ENCODE results near the gene PLXNA4.

PLXNA4 gene

DNA sequence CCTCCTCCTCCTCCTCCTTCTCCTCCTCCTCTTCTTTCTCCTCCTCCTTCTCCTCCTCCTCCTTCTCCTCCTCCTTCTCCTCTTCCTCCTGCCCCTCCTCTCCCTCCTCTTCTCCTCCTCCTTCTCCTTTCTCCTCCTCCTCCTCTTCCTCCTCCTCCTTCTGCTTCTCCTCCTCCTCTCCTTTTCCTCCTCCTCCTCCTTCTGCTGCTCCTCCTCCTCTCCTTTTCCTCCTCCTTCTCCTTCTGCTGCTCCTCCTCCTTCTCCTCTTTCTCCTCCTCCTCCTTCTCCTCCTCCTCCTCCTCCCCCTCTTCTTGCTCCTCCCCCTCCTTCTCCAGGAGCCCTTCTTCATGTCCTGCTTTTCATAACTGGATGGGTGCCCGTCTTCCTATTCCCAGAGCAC is 12.2 kb downstream of the PLXNA4 start:
- no peak for DNase-seq

DNA sequence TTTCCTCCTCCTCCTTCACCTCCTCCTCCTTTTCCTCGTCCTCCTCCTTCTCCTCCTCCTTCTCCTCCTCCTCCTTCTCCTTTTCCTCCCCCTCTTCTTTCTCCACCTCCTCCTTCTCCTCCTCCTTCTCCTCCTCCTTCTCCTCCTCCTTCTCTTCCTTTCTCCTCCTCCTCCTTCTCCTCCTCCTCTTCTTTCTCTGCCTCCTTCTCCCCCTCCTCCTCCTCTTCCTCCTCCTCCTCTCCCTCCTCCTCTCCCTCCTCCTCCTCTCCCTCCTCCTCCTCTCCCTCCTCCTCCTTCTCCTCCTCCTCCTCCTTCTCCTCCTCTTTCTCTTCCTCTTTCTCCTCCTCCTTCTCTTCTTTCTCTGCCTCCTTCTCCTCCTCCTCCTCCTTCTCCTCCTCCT is 13.6 kb downstream of the PLXNA4 start:
- DNase-seq, result no peak

DNA sequence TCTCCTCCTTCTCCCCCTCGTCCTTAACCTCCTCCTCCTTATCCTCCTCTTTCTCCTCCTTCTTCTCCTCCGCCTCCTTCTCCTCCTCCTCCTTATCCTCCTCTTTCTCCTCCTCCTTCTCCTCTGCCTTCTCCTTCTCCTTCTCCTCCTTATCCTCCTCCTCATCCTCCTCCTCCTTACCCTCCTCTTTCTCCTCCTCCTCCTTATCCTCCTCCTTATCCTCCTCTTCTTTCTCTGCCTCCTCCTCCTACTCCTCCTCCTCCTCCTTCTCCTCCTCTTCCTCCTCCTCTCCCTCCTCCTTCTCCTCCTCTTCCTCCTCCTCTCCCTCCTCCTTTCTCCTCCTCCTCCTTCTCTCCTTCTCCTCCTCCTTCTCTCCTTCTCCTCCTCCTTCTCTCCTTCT is 14.5 kb downstream of the PLXNA4 start:
- DNase-seq, result no peak

DNA sequence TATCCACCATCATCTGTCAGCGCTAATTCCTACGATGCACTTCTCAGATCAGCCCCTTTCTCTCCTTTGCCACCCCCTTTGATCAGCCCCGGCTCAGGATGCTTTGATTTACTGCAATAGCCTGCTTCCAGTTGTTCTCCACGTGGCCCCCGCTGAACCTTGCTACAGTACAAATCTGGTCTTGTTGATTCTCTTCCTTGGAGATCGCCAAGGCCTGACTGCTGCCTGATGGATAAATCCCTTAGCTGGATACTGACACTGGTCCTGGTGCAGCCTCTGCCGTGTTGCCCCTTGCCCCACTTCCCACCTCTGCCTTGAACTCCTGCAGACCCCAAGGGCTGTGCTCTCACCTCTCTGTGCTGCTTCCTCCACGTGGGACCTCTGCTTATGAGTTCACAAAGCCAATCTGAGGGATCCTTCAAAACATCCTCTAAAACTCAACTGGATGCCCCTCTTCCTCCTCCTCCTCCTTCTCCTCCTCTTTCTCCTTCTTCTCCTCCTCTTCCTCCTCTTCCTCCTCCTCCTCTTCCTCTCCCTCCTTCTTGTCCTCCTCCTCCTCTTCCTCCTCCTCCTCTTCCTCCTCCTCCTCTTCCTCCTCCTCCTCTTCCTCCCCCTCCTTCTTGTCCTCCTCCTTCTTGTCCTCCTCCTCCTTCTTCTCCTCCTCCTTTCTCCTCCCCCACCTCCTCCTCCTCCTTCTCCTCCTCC is 15.3 kb downstream of the PLXNA4 start:
- no peak for DNase-seq

DNA sequence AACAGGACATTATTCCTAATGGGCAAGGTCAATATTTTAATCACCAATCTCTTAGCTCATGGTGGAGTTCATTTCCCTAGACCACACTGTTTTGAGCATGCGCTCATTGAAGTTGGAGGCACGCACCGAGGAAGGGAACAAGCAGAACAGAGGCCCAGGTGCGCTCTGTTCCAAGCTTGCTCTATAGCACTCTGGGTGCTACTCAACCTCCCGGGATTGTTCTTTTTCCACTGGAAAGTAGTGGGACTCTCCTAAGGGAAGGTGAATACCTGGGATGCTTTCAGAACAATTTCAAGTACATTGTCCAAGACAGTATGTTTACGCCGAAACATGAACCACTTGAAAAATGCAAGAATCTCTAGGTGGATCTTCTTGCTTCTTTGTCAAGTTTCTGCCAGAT is 16.2 kb downstream of the PLXNA4 start:
- no peak for DNase-seq

DNA sequence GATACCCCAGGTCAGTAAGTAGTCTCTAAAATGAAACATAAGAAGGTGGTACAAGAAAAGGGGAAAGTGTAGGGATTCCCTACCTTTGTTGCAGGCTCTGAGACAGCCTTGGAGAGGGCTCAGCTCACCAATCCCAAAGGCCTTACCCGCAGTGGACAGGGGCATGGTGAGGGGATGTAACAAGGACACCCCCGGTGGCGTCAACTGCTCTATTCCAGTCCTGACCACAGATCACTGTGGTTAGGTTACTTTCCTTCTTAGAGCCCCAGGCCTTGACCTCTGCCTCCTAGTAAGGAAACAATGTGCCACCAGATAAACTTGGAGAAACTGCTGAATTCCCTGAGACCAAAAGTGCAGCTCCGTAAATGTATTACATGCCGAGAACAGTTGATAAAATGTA is 17.5 kb downstream of the PLXNA4 start:
- no peak for DNase-seq

DNA sequence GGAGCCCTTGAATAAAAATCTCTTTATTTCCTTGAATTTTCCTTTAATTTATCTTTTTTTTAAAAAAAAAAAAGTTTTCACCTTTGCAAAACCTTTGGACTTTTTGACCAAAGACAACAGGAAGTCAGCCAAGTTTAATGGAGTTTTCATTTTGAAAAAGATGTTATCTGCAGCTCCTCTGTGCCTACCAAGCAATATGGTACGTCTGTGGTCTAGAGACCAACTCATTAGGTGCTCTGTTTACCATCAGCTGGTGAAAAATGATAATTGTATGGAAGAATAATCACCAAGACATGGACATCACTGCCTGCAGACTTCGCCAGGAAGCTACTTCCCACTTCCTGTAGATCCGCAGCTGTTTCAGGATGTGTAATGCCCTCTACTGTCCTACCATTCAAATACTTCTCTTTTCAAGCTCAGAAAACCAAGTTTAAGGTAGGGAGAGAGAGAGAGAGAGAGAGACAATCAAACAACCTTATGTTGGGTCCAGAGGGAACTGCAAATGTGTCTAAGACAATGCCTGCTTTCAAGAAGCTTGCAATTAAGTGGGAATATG is 18.7 kb downstream of the PLXNA4 start:
- no peak for DNase-seq

DNA sequence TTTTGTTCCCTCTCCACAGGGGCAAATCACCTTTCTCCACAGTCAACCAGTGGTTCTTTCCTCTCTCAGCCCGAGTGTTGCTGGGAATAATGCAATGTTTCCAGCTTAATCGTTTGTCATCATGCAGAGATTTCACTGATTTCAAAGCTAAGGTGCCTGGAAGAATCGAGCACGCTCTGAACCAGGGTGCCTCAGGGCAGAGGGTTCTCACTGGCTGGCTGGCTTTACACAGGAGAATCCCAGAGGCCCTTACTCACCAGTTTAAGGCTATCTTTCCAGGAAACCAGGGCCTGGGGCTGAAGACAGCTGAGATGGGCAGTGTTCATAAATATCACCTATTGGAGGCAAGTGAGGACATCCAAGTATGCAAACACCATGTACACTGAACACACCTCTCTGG is 21.8 kb downstream of the PLXNA4 start:
- no peak for DNase-seq

DNA sequence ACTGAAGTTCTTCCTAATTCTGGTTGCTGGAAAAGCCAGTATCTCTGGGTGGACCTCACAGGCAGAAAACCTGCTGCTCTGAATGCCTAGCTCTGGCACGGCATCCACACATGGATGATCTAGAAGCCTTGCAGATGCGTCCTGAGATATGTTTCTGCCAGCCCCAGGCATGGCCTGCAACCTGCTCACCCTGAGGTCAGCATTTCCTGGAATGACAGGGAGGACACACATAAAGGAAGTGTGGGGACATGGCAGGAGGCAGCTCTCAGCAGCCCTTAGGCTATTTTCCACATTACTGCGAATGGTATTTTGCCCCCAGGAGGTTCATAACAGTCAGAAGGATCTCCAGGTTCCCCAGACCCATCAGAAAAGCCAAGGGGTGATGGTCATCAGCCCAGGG is 23.2 kb downstream of the PLXNA4 start:
- DNase-seq, result no peak

DNA sequence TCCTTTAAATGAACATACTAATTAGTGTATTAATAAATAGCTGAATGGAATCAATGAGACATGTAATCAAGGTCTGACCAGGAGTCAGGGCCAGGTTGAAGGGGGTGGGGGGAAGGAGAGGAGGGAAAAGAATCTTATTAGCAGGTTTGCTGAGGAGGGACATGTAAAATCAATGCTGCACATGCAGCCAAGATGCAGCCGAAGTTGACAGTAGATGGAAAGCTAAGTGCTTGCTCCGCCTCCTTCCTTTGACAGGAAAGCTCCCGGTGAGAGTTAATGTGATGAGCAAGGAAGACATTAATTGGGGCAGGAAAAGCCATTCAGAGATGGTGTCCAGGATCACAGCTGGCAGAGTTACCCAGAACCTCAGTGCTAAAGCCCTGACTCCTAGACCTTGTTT is 24.4 kb downstream of the PLXNA4 start:
- DNase-seq, result no peak

DNA sequence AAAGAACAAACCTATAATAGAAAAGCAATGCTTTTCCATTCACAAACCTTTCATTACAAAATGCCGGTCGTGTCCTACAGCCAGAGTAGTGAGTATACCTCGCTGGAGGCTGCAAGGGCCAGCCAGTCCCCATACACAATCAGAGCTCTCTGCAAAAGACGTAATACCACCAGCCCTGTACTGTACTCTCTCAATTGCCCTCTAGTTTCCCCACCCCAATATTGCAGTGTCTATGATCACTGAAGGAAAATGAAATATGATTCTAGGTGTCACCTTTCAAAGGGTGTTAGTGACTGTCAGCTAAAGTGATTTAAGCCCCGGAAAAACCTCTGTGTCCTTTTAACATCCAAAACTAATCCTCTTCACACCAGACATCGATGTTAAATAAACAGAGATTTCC is 24.8 kb downstream of the PLXNA4 start:
- DNase-seq, result no peak

DNA sequence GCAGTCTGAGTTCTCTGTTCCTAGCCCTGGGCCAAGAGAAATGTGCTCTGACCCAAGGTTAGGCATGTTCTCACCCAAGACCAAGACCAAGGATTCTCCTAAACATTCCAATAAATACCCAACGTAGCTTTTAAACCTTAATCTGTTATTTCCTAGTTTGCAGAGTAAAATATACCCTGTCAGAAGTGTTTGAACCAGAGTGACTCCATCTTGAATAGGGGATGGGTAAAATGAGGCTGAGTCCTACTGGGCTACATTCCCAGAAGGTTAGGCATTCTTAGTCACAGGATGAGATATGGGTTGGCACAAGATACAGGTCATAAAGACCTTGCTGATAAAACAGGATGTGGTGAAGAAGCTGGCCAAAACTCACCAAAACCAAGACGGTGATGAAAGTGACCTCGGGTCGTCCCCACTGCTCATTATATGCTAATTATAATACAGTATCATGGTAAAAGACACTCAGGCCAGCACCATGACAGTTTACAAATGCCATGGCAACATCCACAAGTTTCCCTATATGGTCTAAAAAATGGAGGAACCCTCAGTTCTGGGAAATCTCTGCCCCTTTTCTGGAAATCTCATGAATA is 27.7 kb downstream of the PLXNA4 start:
- no peak for DNase-seq

DNA sequence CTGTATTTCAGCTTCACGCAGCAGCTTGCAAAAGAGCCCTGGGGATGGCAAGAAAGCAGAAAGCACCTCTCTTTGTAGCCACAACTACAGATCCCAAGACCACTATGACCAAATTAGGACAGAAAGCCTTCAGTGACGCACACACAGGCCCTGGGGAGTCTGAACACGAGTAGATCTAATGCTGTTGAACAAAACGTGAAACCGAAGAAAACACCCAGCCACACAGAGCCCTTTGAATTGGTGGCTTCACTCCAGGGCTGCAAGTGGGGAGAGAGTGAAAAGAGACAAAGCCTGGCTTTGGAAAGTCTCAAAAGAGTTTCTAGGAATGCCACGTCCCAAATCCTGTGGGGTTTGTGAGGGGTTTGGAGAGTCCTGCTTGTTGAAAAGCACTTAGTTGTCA is 28.4 kb downstream of the PLXNA4 start:
- no peak for DNase-seq

DNA sequence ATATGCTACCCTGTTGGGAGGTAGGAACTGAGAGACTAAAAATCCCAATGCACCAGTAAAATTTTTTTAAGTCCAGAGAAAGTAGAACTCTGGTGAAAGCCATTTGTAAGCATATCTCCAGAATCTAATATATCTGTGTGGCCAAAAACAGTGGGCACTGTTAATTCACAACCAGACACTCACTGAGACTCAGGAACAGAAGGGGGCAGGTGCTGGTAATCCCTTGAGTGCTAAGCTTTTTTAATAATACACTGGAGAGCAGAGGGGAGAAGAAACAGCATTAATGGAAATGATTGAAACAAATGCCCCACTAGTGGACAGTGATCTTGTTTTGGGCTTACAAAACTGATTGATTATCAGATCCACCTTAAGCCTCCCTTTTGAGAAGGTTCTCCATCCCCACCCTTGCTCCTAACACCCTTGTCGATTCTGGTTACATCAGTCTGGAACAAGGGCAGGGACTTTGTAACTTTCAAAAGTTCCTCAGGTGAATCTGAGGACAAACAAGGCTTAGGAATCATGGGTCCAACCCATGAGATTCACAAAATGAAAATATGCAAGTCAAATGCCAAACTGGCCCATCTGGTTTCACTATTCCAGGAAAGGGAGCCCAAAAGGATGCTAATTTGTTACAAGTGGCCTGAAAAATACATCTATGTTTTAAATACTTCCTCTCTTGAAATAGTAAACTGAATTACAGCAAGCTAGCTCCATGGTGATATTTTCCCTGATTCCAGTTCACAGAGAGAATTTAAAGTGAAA is 29.7 kb downstream of the PLXNA4 start:
- no peak for DNase-seq

DNA sequence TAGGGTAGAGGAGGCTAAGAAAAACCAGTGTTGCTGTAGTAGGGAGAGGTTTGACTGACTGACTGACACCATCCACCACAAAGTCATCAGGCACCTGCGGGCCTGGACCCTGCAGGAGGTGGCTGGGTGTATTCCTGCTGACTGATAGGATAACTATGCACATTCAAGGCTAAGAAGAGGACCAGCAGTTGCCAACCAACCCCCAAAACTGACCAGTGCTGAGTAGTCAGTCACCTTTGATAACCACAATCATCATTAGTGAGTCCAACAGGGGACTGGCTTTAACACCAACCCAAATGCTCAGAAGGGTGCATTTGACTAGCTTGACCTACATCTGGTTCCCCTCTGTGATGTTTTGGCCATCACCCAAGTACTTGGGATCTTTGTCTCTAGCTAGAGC is 30.5 kb downstream of the PLXNA4 start:
- no peak for DNase-seq

DNA sequence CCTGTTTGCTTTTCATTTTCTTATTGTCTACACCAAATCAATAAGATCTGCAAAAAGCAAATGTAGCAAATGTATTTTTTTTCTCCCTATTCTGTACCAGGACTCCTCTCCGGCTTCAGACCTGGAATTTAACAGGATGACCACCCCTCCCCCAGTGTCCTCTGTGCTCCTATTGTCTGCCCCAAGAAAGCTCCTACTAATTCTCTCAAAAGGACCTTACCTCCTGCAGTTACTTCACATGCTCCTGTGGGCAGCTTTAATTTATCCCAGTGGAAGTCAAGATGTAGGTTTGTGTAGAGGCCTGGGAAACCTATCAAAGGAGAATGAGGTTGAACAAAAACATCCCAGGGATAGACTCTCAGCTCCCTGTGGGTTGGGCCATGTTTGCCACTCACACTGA is 31.3 kb downstream of the PLXNA4 start:
- no peak for DNase-seq

DNA sequence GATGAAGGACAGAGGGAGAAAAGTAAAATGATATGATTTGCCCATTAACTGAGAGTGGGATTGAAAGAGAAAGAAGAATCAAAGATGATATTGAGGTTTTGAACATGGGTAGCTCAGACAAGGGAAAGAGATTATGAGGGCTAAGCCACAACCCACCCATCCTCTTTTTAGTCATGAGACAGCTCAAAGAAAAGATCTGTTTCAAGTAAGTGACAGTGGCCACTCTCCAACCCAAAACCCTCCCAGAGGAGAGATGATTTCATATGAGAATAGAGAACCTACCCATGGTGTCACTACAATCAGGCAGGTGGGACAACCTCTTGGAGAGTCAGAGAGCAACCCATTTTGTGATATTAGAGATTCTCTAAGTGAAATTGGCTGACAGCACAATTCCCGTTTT is 32.2 kb downstream of the PLXNA4 start:
- DNase-seq, result no peak

DNA sequence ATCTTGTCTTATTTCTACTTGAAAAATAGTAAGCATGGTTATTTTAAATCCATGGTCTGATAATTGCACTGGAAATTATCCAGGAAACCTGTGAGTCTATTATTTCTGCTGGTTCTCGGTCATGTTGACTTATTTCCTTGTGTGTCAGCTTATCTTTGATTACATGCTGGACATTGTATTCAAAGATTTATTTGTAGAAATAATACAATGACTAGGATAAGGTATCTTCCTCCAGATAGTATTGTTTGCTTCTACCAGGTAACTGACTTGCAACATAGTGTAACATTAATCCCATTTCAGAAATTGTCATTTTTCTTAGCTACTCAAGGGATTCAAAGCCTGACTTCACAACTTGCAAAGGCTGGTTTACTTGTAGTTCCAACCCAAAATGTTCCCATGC is 33.4 kb downstream of the PLXNA4 start:
- DNase-seq, result no peak

DNA sequence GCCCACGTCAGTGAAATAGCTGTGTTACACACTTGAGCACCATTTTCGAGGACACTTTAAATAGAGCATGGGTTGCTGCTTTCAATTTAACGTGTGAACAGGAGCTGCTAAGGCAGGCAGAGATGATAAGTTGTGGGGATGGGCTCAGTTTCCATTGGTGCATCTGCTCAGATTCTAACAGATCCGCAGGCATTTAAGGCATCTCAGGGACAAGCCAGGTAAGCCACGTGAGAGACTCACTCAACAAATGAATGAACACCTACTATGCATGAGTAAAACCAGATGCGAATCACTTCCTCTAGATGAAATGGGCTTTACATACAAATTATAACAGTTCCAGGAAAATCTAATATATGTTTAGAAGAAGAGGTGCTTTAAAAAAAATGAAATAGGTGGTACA is 34.6 kb downstream of the PLXNA4 start:
- no peak for DNase-seq

DNA sequence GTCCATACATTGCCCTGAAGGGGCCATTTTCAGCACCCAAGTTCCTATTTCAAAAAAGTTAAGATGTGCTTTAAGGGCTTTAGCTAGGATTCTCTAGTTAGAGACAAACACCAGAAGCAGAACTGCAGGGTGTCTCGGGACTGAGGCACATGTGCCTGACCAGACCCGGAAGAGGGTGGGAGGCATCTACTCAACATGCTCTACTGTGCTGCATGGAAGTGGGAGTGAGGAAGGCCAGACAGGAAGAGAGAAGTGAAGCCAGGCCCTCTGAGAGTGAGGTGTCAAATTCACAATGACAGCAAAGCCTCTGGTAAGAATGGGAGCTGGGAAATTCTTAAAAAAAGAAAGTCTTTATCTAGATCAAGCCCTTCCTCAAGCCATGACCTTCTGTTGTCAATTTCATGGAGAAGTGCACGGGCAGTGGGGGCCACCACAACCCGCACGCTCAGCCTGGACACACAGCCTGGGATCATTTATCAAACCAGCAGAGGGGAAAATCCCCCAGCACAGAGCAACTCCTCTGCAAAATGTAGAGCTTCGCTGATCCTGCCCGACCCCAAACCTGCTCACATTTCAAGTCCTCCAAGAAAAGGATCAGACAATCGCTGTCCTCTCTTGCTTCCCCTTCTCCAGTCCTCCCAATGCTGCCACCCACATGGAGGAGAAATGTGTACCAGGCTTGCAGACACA is 38.7 kb downstream of the PLXNA4 start:
- no peak for DNase-seq

DNA sequence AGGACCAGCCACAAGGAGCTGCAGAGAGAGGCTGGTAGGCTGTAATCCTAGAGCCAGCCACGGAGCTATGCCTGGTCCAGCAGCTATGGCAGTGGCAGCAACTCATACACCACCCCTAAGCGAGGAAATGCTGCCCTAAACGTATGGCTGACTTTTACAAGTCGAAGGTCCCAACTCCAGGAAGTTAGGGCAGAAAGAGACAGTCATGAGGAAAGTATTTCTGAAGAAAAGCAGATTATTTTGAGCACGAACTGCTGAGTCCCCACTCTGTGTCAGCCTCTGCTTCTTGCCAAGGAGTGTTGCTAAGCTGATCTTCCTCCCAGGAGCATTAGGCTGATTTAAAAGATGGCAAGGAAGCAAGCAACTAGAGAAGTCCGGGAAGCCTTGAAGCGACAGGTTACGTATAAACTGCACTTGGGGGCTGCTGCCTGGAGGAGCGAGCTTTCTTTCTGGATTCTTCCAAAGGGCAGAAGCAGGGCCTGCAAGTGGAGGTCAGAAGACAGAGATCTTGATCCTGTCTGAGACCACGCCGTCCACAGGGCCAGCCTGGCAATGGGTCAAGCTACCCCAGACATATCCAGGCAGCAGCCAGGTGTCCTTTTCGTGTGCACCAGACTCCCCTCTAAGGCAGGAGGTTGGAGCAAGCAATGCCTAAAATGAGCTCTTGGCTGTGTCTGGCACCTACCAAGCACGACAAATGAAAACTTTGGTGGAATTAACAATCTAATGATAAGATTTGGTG is 39.4 kb downstream of the PLXNA4 start:
- no peak for DNase-seq

DNA sequence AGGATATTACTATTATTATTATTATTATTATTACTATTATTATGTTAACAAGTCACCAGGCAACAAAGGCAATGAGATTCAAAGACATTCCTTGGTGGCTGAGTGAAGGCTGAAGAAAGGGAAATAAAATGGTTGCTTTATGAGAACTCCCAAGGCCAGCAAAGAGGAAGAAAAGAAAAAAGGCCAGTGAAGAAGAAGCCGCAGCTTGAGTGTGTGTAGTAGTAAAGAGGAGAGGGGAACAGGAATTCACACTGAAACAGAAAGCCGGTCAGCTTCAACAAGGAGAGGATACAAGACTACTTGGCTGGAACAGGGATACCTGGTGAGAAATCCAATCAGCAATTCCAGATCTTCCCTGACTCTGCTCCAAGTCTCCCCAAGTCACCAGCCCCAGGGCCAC is 42.4 kb downstream of the PLXNA4 start:
- no peak for DNase-seq

DNA sequence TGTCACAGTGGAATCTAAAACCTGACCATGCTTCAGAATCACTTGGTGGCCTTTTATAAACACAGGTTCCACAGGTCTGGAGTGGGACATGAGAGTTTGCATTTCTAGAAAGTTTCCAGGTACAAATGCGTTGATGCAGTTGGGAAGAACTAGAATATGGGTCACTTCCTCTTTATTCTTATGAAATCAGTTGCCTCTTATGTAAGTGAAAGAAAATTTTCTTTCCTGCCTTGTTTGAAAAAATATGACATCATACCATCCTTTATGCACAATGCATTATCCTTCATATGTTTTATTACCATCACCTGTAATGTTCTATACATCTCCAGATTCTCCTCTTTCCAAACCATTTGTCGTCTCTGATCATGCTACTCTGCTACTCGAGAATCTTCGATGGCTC is 44.0 kb downstream of the PLXNA4 start:
- DNase-seq, result no peak

Data from stimulated activated CD4-positive, alpha-beta T cell treated with anti-CD3 and anti-CD28 coated beads, Interleukin-12 subunit alpha, Interleukin-12 subunit beta, amount 100 ng/mL, for 4 hours (primary cell).